Nephron (organoid): ENCODE measurements around the gene NSUN6.

Source experiments
- H3K27ac Mint-ChIP-seq, 3 experiments: 2 replicates each; pipeline ENCODE4 v1.8.0; 2020; ENCODE audit warnings: mixed read lengths in 3 of 3, mild to moderate bottlenecking in 2 of 3, moderate library complexity in 1 of 3
- H3K27me3 Mint-ChIP-seq: 2 replicates; pipeline ENCODE4 v1.8.0; 2021; ENCODE audit warnings: low read depth, mild to moderate bottlenecking, moderate library complexity, mixed read lengths
- H3K36me3 Mint-ChIP-seq: 2 replicates; pipeline ENCODE4 v1.8.0; 2020; ENCODE audit warnings: low read depth, mixed read lengths
- H3K4me1 Mint-ChIP-seq: 2 replicates; pipeline ENCODE4 v1.8.0; 2020; ENCODE audit warnings: mixed read lengths
- H3K4me3 Mint-ChIP-seq, 3 experiments: 2 replicates each; pipeline ENCODE4 v1.8.0; 2020; ENCODE audit warnings: mild to moderate bottlenecking in 3 of 3, mixed read lengths in 3 of 3, moderate library complexity in 2 of 3
- H3K9me3 Mint-ChIP-seq: 2 replicates; pipeline ENCODE4 v1.8.0; 2020; ENCODE audit warnings: mixed read lengths
- TF ChIP-seq, protein P1 (sequence below), 3 experiments: fragments of 200-600 bp; sonication (generic); IDR thresholded peaks; one replicate each; pipeline ENCODE4 v1.5.0; 2021; ENCODE audit warnings: antibody characterized with exemption in 3 of 3; ENCODE audit not compliant: unreplicated experiment in 3 of 3

The NSUN6 gene

DNA sequence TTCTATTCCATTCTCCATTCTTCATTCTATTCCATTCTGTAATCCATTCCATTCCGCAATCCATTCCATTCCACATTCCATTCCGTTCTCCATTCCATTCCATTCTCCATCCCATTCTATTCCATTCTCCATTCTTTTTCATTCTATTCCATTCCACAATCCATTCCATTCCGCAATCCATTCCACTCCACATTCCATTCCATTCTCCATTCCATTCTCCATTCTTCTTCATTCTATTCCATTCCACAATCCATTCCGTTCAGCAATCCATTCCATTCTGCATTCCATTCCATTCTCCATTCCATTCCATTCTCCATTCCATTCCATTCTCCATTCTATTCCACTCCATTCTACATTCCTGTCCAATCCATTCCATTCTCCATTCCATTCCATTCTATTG is 85.2 kb downstream of the NSUN6 start:
- TF ChIP-seq, protein P1, sequence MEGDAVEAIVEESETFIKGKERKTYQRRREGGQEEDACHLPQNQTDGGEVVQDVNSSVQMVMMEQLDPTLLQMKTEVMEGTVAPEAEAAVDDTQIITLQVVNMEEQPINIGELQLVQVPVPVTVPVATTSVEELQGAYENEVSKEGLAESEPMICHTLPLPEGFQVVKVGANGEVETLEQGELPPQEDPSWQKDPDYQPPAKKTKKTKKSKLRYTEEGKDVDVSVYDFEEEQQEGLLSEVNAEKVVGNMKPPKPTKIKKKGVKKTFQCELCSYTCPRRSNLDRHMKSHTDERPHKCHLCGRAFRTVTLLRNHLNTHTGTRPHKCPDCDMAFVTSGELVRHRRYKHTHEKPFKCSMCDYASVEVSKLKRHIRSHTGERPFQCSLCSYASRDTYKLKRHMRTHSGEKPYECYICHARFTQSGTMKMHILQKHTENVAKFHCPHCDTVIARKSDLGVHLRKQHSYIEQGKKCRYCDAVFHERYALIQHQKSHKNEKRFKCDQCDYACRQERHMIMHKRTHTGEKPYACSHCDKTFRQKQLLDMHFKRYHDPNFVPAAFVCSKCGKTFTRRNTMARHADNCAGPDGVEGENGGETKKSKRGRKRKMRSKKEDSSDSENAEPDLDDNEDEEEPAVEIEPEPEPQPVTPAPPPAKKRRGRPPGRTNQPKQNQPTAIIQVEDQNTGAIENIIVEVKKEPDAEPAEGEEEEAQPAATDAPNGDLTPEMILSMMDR (IDR thresholded peaks at IDR 0.05; ENCODE audit: unreplicated experiment in 3 of 3): no peak
- Mint-ChIP-seq H3K27me3 (no peaks in the 10 kb centered on the region), H3K4me1 (no peaks in the 10 kb centered on the region), H3K9me3 (no peaks in the 10 kb centered on the region), H3K4me3 (no peak overlapping the region), H3K36me3 (no peaks in the 10 kb centered on the region), H3K27ac (no peak overlapping the region)

DNA sequence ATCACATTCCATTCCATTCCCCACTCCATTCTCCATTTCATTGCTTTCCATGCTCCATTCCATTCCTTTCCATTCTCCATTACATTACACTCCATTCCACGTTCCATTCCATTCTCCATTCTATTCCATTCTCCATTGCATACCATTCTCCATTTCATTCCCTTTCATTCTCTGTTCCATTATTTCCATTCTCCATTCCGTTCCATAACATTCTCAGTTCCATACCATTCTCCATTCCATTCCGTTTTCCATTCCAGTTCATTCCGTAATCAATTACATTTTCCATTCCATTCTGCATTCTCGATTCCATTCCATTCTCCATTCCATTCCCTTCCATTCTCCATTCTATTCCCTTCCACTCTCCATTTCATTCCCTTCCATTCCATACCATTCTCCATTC is 86.4 kb downstream of the NSUN6 start:
- no peak overlapping the region for H3K27ac Mint-ChIP-seq
- H3K4me1 Mint-ChIP-seq: no peaks in the 10 kb centered on the region
- no peaks in the 10 kb centered on the region for H3K36me3 Mint-ChIP-seq
- H3K9me3 Mint-ChIP-seq: no peaks in the 10 kb centered on the region
- H3K27me3 Mint-ChIP-seq: no peaks in the 10 kb centered on the region
- H3K4me3 Mint-ChIP-seq: no peak overlapping the region
- TF ChIP-seq, protein P1 (IDR thresholded peaks at IDR 0.05; ENCODE audit: unreplicated experiment in 3 of 3): no peak

DNA sequence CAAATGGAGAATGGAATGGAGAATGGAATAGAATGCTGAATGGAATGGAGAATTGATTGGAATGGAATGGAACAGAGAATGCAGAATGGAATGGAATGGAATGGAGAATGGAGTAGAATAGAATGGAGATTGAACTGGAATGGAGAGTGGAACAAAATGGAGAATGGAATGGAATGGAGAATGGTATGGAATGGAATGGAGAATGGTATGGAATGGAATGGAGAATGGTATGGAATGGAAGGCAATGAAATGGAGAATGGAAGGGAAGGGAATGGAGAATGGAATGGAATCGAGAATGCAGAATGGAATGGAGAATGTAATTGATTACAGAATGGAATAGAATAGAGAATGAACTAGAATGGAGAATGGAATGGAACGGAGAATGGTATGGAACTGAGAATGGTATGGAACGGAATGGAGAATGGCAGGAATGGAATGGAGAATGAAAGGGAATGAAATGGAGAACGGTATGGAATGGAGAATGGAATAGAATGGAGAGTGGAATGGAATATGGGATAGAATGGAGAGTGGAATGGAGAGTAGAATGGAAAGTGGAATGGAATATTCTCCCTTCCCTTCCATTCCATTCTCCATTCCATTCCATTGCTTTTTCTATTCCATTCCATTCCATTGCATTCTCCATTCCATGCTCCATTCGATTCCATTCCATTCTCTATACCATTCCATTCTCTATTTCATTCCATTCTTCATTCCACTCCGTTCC is 88.2 kb downstream of the NSUN6 start:
- no peak overlapping the region for H3K27ac Mint-ChIP-seq
- no peaks in the 10 kb centered on the region for H3K9me3 Mint-ChIP-seq
- H3K36me3 Mint-ChIP-seq: no peaks in the 10 kb centered on the region
- no peaks in the 10 kb centered on the region for H3K4me1 Mint-ChIP-seq
- no peaks in the 10 kb centered on the region for H3K27me3 Mint-ChIP-seq
- no peak overlapping the region for H3K4me3 Mint-ChIP-seq
- TF ChIP-seq, protein P1 (IDR thresholded peaks at IDR 0.05; ENCODE audit: unreplicated experiment in 3 of 3): no peak

DNA sequence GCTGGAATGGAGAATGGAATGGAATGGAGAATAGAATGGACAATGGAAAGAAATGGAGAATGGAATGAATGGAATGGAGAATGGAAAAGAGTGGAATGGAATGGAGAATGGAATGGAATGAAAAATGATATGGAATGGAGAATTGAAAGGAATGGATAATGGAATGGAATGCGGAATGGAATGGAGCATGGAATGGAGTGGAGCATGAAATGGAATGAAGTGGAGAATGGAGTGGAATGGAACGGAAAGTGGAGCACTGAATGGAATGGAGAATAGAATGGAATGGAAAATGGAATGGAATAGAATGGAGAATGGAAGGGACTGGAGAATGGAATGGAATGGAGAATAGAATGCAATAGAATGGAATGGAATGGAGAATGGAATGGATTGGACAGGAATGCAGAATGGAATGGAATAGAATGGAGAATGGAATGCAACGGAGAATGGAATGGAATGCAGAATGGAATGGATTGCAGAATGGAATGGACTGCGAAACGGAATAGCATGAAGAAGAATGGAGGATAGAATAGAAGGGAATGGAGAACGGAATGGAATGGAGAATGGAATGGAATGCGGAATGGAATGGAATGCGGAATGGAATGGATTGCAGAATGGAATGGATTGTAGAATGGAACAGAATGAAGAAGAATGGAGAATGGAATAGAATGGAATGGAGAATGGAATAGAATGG is 89.4 kb downstream of the NSUN6 start:
- H3K36me3 Mint-ChIP-seq: no peaks in the 10 kb centered on the region
- no peaks in the 10 kb centered on the region for H3K9me3 Mint-ChIP-seq
- no peaks in the 10 kb centered on the region for H3K27me3 Mint-ChIP-seq
- H3K4me1 Mint-ChIP-seq: no peaks in the 10 kb centered on the region
- H3K4me3 Mint-ChIP-seq: no peak overlapping the region
- TF ChIP-seq, protein P1 (IDR thresholded peaks at IDR 0.05; ENCODE audit: unreplicated experiment in 3 of 3): no peak
- H3K27ac Mint-ChIP-seq: no peak overlapping the region

DNA sequence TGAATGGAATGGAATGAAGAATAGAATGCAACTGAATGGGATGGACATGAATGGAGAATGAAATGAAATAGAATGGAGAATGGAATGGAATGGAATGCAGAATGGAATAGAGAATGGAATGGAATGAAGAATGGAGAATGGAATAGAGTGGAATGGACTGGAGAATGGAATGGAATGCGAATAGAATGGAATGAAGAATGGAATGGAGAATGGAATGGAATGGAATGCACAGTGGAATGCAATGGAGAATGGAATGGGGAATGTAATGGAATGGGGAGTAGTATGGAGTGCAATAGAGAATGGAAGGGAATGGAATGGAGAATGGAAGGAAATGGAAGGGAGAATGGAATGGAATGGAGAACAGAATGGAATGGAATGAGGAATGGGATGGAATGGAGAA is 93.4 kb downstream of the NSUN6 start:
- Mint-ChIP-seq H3K4me3 (no peak overlapping the region), H3K9me3 (no peaks in the 10 kb centered on the region), H3K27ac (no peak overlapping the region), H3K27me3 (no peaks in the 10 kb centered on the region), H3K36me3 (no peaks in the 10 kb centered on the region), H3K4me1 (no peaks in the 10 kb centered on the region)
- TF ChIP-seq, protein P1 (IDR thresholded peaks at IDR 0.05; ENCODE audit: unreplicated experiment in 3 of 3): no peak
